HepG2 (cell line): Measurements from ENCODE around the gene CDHR5. TPM values are rescaled to one million over a fixed set of nuclear protein-coding genes. Genes with fewer than 3 reads are reported as not detected.

Experiments used
- ARNT2 ChIP-seq: sonication (generic); formaldehyde crosslinking; IDR thresholded peaks from 2 replicates; pipeline ENCODE4 v1.8.0; 2022; ENCODE audit warnings: mild to moderate bottlenecking, low read depth, missing genetic modification reagents, moderate library complexity
- ATM ChIP-seq: fragments of 450-650 bp; IDR thresholded peaks from 2 replicates; pipeline ENCODE4 v1.7.1; 2017; ENCODE audit warnings: mild to moderate bottlenecking, borderline replicate concordance
- DNMT3B ChIP-seq: conservative IDR thresholded peaks from 2 replicates; pipeline ENCODE4 v1.6.1; 2016; ENCODE audit warnings: missing biosample characterization, control low read depth
- EZH2 ChIP-seq: conservative IDR thresholded peaks from 2 replicates; pipeline ENCODE4 v1.6.1; 2012; ENCODE audit warnings: mild to moderate bottlenecking, low read depth, low read length, moderate library complexity
- HNRNPLL ChIP-seq: fragments of 200-400 bp; formaldehyde crosslinking; IDR thresholded peaks from 2 replicates; pipeline ENCODE4 v1.6.1; 2017; ENCODE audit warnings: mild to moderate bottlenecking, low read depth, low read length; ENCODE audit not compliant: poor library complexity, severe bottlenecking
- JUN ChIP-seq: sonication (generic); formaldehyde crosslinking; IDR thresholded peaks from 2 replicates; pipeline ENCODE4 v1.4.0; 2020; ENCODE audit warnings: mild to moderate bottlenecking, missing genetic modification reagents
- MED1 ChIP-seq: sonication (generic); formaldehyde crosslinking; IDR thresholded peaks from 2 replicates; pipeline ENCODE4 v1.4.0; 2020; ENCODE audit warnings: missing genetic modification reagents
- MTA1 ChIP-seq: sonication (generic); formaldehyde crosslinking; IDR thresholded peaks from 2 replicates; pipeline ENCODE4 v1.4.0; 2020; ENCODE audit warnings: missing genetic modification reagents, mild to moderate bottlenecking, borderline replicate concordance
- NKX3-1 ChIP-seq: sonication (generic); formaldehyde crosslinking; IDR thresholded peaks from 2 replicates; pipeline ENCODE4 v1.5.0; 2020; ENCODE audit warnings: missing genetic modification reagents
- NR2F6 ChIP-seq, 2 experiments: IDR thresholded peaks; 2 replicates each; pipeline ENCODE4 v1.6.1; 2016; ENCODE audit warnings: antibody characterized with exemption in 1 of 2, mild to moderate bottlenecking in 1 of 2
- PCBP2 ChIP-seq: fragments of 200-400 bp; formaldehyde crosslinking; optimal IDR thresholded peaks from 2 replicates; pipeline ENCODE3; 2018; ENCODE audit warnings: low read length, low read depth; ENCODE audit not compliant: poor library complexity, severe bottlenecking
- PRMT3 ChIP-seq: sonication (generic); formaldehyde crosslinking; IDR thresholded peaks from 2 replicates; pipeline ENCODE4 v1.8.1; 2022; ENCODE audit warnings: low read depth, mild to moderate bottlenecking, moderate library complexity, missing genetic modification reagents, borderline replicate concordance
- SIX1 ChIP-seq: sonication (generic); formaldehyde crosslinking; IDR thresholded peaks from 2 replicates; pipeline ENCODE4 v1.4.0; 2020; ENCODE audit warnings: missing genetic modification reagents, borderline replicate concordance
- TCF7 ChIP-seq: sonication (generic); IDR thresholded peaks from 2 replicates; pipeline ENCODE4 v1.6.1; 2016; ENCODE audit warnings: antibody characterized with exemption, low read depth
- XBP1 ChIP-seq: sonication (generic); formaldehyde crosslinking; IDR thresholded peaks from 2 replicates; pipeline ENCODE4 v1.5.0; 2020; ENCODE audit warnings: missing genetic modification reagents
- ZNF343 ChIP-seq: sonication (generic); formaldehyde crosslinking; IDR thresholded peaks from 2 replicates; pipeline ENCODE4 v1.4.0; 2020; ENCODE audit warnings: mild to moderate bottlenecking, missing genetic modification reagents
- ZNF468 ChIP-seq: sonication (generic); formaldehyde crosslinking; IDR thresholded peaks from 2 replicates; pipeline ENCODE4 v1.8.0; 2022; ENCODE audit warnings: mild to moderate bottlenecking, moderate library complexity, missing genetic modification reagents
- ZNF556 ChIP-seq: sonication (generic); formaldehyde crosslinking; IDR thresholded peaks from 2 replicates; pipeline ENCODE4 v1.4.0; 2020; ENCODE audit warnings: mild to moderate bottlenecking, missing genetic modification reagents, borderline replicate concordance
- ZNF660 ChIP-seq: sonication (generic); formaldehyde crosslinking; IDR thresholded peaks from 2 replicates; pipeline ENCODE4 v1.5.1; 2020; ENCODE audit warnings: mild to moderate bottlenecking, low read depth, missing genetic modification reagents, borderline replicate concordance
- ZNF773 ChIP-seq: sonication (generic); formaldehyde crosslinking; IDR thresholded peaks from 2 replicates; pipeline ENCODE4 v1.4.0; 2020; ENCODE audit warnings: missing genetic modification reagents, borderline replicate concordance
- ZNF792 ChIP-seq: IDR thresholded peaks from 2 replicates; pipeline ENCODE4 v1.6.1; 2016
- ZSCAN9 ChIP-seq: IDR thresholded peaks from 2 replicates; pipeline ENCODE4 v1.6.1; 2016; ENCODE audit warnings: borderline replicate concordance
- polyA plus RNA-seq, 8 experiments: library from polyadenylated mRNA; depleted of rRNA in 3 of 8; stranded (reverse) in 7 of 8; unstranded in 1 of 8; fragments of >200 nt; fragmentation: Illumina TruSeq in 4 of 8; extraction: Trizol in 4 of 8; gene quantifications; 2 replicates each; pipeline versions ENCODE4 v1.2.1 to v1.2.3, GENCODE V29; 2011 to 2016; ENCODE audit warnings: low read depth in 4 of 8, missing spikeins in 1 of 8, mixed read lengths in 1 of 8; ENCODE audit not compliant: insufficient read depth in 1 of 8
- total RNA-seq, 5 experiments: library from RNA; depleted of rRNA; stranded (reverse); fragments of >200 nt; fragmentation: Illumina TruSeq; extraction: Trizol; gene quantifications; 2 replicates each; pipeline ENCODE4 v1.2.3, GENCODE V29; 2016; ENCODE audit warnings: low read depth in 1 of 5
- TF ChIP-seq, protein P1 (sequence below): sonication (generic); formaldehyde crosslinking; IDR thresholded peaks from 2 replicates; pipeline ENCODE4 v1.4.0; 2020; ENCODE audit warnings: missing genetic modification reagents
- TF ChIP-seq, protein P2 (sequence below): sonication (generic); formaldehyde crosslinking; IDR thresholded peaks from 2 replicates; pipeline ENCODE4 v1.8.0; 2023; ENCODE audit warnings: mild to moderate bottlenecking, missing genetic modification reagents
- TF ChIP-seq, protein P3 (sequence below): sonication (generic); formaldehyde crosslinking; IDR thresholded peaks from 2 replicates; pipeline ENCODE4 v1.4.0; 2020; ENCODE audit warnings: missing genetic modification reagents

CDHR5 gene
- total and polyA plus RNA-seq, 2 of the 13 experiments (the other 11 are each of a cell fraction or from before 2014, with no cell fraction given): 0.46 to 0.71 TPM

DNA sequence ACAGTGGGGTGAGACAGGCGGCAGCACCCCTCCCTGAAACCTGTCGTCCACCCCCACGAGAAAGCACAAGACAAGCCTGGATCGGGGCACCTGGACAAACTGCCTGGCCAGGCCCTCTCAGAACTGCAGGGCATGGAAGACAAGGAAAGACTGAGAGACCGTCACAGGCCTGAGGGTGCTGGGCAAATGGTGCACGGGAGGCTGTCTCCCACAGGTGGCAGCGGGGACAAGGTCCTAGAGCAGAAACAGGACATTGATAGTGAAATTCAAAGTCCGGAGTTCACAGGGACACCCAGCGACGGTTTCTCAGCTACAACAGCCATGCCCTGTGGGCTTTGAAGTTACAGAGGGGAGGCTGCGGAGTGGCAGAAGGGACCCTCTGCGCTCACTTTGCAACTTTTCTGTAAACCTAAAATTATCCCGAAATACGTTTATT is 33.0 kb upstream of the CDHR5 start (continued):
- TF ChIP-seq, protein P1, sequence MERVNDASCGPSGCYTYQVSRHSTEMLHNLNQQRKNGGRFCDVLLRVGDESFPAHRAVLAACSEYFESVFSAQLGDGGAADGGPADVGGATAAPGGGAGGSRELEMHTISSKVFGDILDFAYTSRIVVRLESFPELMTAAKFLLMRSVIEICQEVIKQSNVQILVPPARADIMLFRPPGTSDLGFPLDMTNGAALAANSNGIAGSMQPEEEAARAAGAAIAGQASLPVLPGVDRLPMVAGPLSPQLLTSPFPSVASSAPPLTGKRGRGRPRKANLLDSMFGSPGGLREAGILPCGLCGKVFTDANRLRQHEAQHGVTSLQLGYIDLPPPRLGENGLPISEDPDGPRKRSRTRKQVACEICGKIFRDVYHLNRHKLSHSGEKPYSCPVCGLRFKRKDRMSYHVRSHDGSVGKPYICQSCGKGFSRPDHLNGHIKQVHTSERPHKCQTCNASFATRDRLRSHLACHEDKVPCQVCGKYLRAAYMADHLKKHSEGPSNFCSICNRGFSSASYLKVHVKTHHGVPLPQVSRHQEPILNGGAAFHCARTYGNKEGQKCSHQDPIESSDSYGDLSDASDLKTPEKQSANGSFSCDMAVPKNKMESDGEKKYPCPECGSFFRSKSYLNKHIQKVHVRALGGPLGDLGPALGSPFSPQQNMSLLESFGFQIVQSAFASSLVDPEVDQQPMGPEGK (CRISPR knock-in tag): peak; percentile 43
- TF ChIP-seq, protein P2, sequence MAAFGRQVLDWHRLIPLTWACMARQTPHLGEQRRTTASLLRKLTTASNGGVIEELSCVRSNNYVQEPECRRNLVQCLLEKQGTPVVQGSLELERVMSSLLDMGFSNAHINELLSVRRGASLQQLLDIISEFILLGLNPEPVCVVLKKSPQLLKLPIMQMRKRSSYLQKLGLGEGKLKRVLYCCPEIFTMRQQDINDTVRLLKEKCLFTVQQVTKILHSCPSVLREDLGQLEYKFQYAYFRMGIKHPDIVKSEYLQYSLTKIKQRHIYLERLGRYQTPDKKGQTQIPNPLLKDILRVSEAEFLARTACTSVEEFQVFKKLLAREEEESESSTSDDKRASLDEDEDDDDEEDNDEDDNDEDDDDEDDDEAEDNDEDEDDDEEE (CRISPR knock-in tag): no peak
- no peak for TF ChIP-seq MTA1 (CRISPR knock-in tag)
- TF ChIP-seq, protein P3, sequence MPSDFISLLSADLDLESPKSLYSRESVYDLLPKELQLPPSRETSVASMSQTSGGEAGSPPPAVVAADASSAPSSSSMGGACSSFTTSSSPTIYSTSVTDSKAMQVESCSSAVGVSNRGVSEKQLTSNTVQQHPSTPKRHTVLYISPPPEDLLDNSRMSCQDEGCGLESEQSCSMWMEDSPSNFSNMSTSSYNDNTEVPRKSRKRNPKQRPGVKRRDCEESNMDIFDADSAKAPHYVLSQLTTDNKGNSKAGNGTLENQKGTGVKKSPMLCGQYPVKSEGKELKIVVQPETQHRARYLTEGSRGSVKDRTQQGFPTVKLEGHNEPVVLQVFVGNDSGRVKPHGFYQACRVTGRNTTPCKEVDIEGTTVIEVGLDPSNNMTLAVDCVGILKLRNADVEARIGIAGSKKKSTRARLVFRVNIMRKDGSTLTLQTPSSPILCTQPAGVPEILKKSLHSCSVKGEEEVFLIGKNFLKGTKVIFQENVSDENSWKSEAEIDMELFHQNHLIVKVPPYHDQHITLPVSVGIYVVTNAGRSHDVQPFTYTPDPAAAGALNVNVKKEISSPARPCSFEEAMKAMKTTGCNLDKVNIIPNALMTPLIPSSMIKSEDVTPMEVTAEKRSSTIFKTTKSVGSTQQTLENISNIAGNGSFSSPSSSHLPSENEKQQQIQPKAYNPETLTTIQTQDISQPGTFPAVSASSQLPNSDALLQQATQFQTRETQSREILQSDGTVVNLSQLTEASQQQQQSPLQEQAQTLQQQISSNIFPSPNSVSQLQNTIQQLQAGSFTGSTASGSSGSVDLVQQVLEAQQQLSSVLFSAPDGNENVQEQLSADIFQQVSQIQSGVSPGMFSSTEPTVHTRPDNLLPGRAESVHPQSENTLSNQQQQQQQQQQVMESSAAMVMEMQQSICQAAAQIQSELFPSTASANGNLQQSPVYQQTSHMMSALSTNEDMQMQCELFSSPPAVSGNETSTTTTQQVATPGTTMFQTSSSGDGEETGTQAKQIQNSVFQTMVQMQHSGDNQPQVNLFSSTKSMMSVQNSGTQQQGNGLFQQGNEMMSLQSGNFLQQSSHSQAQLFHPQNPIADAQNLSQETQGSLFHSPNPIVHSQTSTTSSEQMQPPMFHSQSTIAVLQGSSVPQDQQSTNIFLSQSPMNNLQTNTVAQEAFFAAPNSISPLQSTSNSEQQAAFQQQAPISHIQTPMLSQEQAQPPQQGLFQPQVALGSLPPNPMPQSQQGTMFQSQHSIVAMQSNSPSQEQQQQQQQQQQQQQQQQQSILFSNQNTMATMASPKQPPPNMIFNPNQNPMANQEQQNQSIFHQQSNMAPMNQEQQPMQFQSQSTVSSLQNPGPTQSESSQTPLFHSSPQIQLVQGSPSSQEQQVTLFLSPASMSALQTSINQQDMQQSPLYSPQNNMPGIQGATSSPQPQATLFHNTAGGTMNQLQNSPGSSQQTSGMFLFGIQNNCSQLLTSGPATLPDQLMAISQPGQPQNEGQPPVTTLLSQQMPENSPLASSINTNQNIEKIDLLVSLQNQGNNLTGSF: no peak
- TF ChIP-seq ZSCAN9 (CRISPR knock-in tag): no peak
- no peak for TF ChIP-seq JUN (CRISPR knock-in tag)
- peak; percentile 18 for TF ChIP-seq HNRNPLL
- TF ChIP-seq TCF7: peak; percentile 29; the same call in 1 of the 2 replicates
- no peak for TF ChIP-seq ZNF343 (CRISPR knock-in tag)
- 0 out of 2 replicates have a peak, but pooled peaks have one; percentile 49 for TF ChIP-seq ZNF556
- TF ChIP-seq ZNF660 (CRISPR knock-in tag): no peak
- no peak for TF ChIP-seq XBP1 (CRISPR knock-in tag)
- TF ChIP-seq DNMT3B (CRISPR knock-in tag): no peak
- peak; percentile 42; the same call in 1 of the 2 replicates for TF ChIP-seq MED1 (CRISPR knock-in tag)
- no peak for TF ChIP-seq ARNT2
- no peak for TF ChIP-seq SIX1 (CRISPR knock-in tag)
- TF ChIP-seq ATM: no peak
- TF ChIP-seq ZNF792 (CRISPR knock-in tag): no peak
- no peak for TF ChIP-seq ZNF773 (CRISPR knock-in tag)
- no peak for TF ChIP-seq ZNF468 (CRISPR knock-in tag)
- TF ChIP-seq EZH2: no peak
- no peak for TF ChIP-seq PCBP2
- no peak for TF ChIP-seq PRMT3
- no peak for TF ChIP-seq NR2F6 (IDR thresholded peaks at IDR 0.05)
- TF ChIP-seq NR2F6 (CRISPR knock-in tag; IDR thresholded peaks at IDR 0.05): peak; percentile 52; the same call in 1 of the 2 replicates
- no peak for TF ChIP-seq NKX3-1 (CRISPR knock-in tag)
